ENCODE data around the gene ASPSCR1.

DNA sequence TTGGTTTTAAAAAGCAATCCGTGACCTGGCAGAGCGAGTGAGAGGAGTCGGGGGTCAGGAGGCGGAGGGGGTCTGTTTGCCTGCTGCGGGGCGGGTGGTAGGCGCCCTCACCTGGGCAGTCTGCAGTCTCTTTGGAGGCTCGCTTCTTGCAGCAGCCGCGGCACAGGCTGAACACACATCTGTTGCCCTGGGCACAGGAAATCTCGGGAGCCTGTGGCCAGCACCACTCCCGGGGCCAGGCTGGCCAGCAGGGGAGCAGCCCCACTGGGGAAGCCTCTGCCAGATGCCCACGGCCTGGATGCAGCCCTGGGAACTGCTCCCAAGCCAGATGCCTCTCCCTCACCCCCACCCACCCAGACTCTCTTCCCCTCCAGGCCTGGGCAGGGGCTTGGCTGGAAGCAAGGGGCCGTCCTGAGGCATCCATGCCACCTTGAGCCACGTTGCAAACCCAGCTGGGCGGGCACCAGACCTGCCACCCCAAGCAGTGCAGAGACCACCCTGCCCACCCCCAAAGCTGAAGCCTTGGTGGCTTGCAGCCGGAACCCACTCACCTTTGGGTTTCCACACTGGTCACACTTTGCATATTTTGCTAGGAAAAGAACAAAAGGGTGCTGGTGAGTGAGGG is 80.9 kb downstream of the ASPSCR1 start:
- no peak for TF ChIP-seq CTCF (IDR thresholded peaks at IDR 0.05)
- no peak for TF ChIP-seq POLR2AphosphoS5 (IDR thresholded peaks at IDR 0.05)
- no peak for TF ChIP-seq POLR2A (IDR thresholded peaks at IDR 0.05)
